Kidney epithelial cell (primary cell): ENCODE data around the gene ITIH2. TPM values are rescaled to one million over a fixed set of nuclear protein-coding genes. Genes with fewer than 3 reads are reported as not detected.

Source experiments
- DNase-seq: peaks from one replicate; pipeline ENCODE4 v3.0.0-alpha.2; 2010; ENCODE audit warnings: low read depth
- H3K27me3 ChIP-seq: 2 replicates; pipeline ENCODE4 v1.6.0; 2011; ENCODE audit warnings: low read length; ENCODE audit not compliant: control insufficient read depth, insufficient read depth
- H3K36me3 ChIP-seq: 2 replicates; pipeline ENCODE4 v1.5.1; 2011; ENCODE audit warnings: low read length; ENCODE audit not compliant: control insufficient read depth, insufficient read depth
- H3K4me3 ChIP-seq: 2 replicates; pipeline ENCODE4 v1.5.1; 2011; ENCODE audit warnings: low read depth, mild to moderate bottlenecking, control low read depth, low read length
- total RNA-seq: library from RNA; depleted of rRNA; stranded (reverse); fragments of >200 nt; gene quantifications from 2 replicates; pipeline ENCODE4 v1.2.3, GENCODE V29; 2015
- TF ChIP-seq, protein P1 (sequence below): IDR thresholded peaks from 2 replicates; pipeline ENCODE4 v1.5.1; 2011; ENCODE audit warnings: mild to moderate bottlenecking, moderate library complexity, low read length, control low read depth, inconsistent platforms; ENCODE audit not compliant: insufficient read depth, poor library complexity, severe bottlenecking

Gene ITIH2
- total RNA-seq, 1 donor from 2014 or later: not detected

GRCh38 chr10:7704071-7705016, 1.2 kb downstream of the ITIH2 start:
- H3K36me3 ChIP-seq: no peaks in the 10 kb centered on the region
- no peak overlapping the region for H3K4me3 ChIP-seq
- TF ChIP-seq, protein P1, sequence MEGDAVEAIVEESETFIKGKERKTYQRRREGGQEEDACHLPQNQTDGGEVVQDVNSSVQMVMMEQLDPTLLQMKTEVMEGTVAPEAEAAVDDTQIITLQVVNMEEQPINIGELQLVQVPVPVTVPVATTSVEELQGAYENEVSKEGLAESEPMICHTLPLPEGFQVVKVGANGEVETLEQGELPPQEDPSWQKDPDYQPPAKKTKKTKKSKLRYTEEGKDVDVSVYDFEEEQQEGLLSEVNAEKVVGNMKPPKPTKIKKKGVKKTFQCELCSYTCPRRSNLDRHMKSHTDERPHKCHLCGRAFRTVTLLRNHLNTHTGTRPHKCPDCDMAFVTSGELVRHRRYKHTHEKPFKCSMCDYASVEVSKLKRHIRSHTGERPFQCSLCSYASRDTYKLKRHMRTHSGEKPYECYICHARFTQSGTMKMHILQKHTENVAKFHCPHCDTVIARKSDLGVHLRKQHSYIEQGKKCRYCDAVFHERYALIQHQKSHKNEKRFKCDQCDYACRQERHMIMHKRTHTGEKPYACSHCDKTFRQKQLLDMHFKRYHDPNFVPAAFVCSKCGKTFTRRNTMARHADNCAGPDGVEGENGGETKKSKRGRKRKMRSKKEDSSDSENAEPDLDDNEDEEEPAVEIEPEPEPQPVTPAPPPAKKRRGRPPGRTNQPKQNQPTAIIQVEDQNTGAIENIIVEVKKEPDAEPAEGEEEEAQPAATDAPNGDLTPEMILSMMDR: no peak
- no peak for DNase-seq
- no peaks in the 10 kb centered on the region for H3K27me3 ChIP-seq

DNA sequence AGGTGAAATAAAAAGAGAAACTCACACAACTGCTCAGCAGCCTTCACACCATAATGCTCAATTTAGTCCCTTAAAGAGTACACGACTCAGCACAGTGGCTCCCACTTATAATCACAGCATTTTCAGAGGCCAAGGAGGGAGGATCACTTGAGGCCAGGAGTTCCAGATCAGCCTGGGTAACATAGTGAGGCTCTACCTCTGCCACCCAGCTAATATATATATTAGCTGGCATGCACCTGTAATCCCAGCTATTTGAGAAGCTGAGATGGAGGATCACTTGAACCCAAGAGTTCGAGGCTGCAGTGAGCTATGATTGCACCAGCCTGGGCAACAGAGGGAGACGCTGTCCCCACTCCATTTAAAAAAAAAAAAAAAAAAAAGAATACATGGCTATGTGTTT, 2.2 kb downstream of the ITIH2 start:
- no peak for DNase-seq
- H3K27me3 ChIP-seq: no peaks in the 10 kb centered on the region
- TF ChIP-seq, protein P1: no peak
- no peaks in the 10 kb centered on the region for H3K36me3 ChIP-seq
- no peak overlapping the region for H3K4me3 ChIP-seq

DNA sequence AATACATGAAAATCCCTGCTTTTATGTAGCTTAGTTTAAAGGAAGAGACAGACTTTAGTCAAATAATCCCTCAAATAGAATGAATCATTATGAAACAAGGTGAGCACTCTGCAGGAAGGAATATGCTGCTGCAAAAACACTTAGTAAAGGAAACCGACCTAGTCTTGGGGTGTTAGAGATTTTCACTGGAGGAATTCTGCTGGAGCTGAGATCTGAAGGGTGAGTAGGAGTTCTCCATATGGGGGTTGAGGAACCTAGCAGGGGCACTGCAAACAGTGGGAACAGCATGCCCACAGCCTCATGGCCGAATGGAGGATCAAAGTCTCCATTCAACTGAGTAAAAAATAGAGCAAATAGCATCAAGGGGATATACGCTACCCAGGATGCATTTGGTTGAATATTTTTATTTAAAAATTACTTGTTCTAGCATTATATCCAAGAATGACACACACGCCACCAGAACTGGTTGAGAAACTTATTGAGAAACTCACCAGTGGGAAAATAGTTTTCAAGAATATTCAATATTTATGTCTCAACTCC, 3.5 kb downstream of the ITIH2 start:
- H3K4me3 ChIP-seq: no peak overlapping the region
- no peaks in the 10 kb centered on the region for H3K36me3 ChIP-seq
- TF ChIP-seq, protein P1: no peak
- H3K27me3 ChIP-seq: no peaks in the 10 kb centered on the region
- no peak for DNase-seq

GRCh38 chr10:7707102-7707501, 4.0 kb downstream of the ITIH2 start:
- DNase-seq: no peak
- TF ChIP-seq, protein P1: no peak
- Histone ChIP-seq H3K27me3 (no peaks in the 10 kb centered on the region), H3K4me3 (no peak overlapping the region), H3K36me3 (no peaks in the 10 kb centered on the region)

- Histone ChIP-seq H3K36me3 (no peaks in the 10 kb centered on the region), H3K27me3 (no peaks in the 10 kb centered on the region), H3K4me3 (no peak overlapping the region)
- no peak for DNase-seq
- TF ChIP-seq, protein P1: no peak
These were observed 4.9 kb downstream of the ITIH2 start for GRCh38 chr10:7707858-7708622.
